H1 (cell line): ENCODE measurements around the gene SLC5A10. TPM values are rescaled to one million over a fixed set of nuclear protein-coding genes. Genes with fewer than 3 reads are reported as not detected.

ENCODE experiments used
- CTCF ChIA-PET: fragments of 300-600 bp; sonication (Branson Sonifier 250); formaldehyde crosslinking; loops from one replicate; lab custom pipeline; 2021; ENCODE audit not compliant: partially characterized antibody; lab: Charles Lee
- POLR2A ChIA-PET: fragments of 300-600 bp; sonication (Branson Sonifier 250); formaldehyde crosslinking; loops from one replicate; lab custom pipeline; 2021; ENCODE audit warnings: inconsistent platforms; ENCODE audit not compliant: partially characterized antibody; lab: Charles Lee
- DNase-seq, 2 experiments: peaks; one replicate each; pipeline versions ENCODE4 v3.0.0 to v3.0.0-alpha.2; 2010 to 2022; ENCODE audit warnings: low spot score in 2 of 2, low read depth in 1 of 2, mixed read lengths in 1 of 2
- FAIRE-seq: peaks from 2 replicates; lab custom pipeline; 2011; peaks lifted over from hg19 to GRCh38; lab: Jason Lieb, UNC
- H2AFZ ChIP-seq: 2 replicates; pipeline ENCODE4 v1.8.1; 2012; ENCODE audit warnings: low read length, inconsistent platforms
- H2AK5ac ChIP-seq: 2 replicates; pipeline ENCODE4 v1.6.1; 2013; ENCODE audit warnings: low read depth, low read length
- H2BK120ac ChIP-seq: replicated peaks from 2 replicates; pipeline ENCODE3; 2013; ENCODE audit warnings: low read depth, low read length, inconsistent platforms
- H2BK12ac ChIP-seq: 2 replicates; pipeline ENCODE4 v1.6.1; 2013; ENCODE audit warnings: low read depth, low read length
- H2BK15ac ChIP-seq: 2 replicates; pipeline ENCODE4 v1.6.1; 2013; ENCODE audit warnings: low read length
- H2BK20ac ChIP-seq: 2 replicates; pipeline ENCODE4 v1.6.1; 2013; ENCODE audit warnings: low read length
- H2BK5ac ChIP-seq: 2 replicates; pipeline ENCODE4 v1.6.1; 2013; ENCODE audit warnings: low read depth, low read length
- H3K14ac ChIP-seq: 2 replicates; pipeline ENCODE4 v1.6.1; 2013; ENCODE audit warnings: inconsistent platforms; ENCODE audit not compliant: insufficient read length
- H3K18ac ChIP-seq: 2 replicates; pipeline ENCODE4 v1.6.1; 2013; ENCODE audit warnings: low read length; ENCODE audit errors: extremely low read depth
- H3K23ac ChIP-seq: 2 replicates; pipeline ENCODE4 v1.6.1; 2013; ENCODE audit warnings: inconsistent platforms; ENCODE audit not compliant: insufficient read length
- H3K23me2 ChIP-seq: 2 replicates; pipeline ENCODE4 v1.6.1; 2013; ENCODE audit warnings: low read depth, low read length
- H3K27ac ChIP-seq: 2 replicates; pipeline ENCODE4 v1.6.1; 2011; ENCODE audit warnings: low read depth, low read length, inconsistent platforms
- H3K27me3 ChIP-seq, 4 experiments: replicated peaks in 1 of 4; 1 replicate in 1 of 4; 2 replicates in 3 of 4; pipeline versions ENCODE4 v1.6.1 to v1.8.1; 2011 to 2013; ENCODE audit warnings: low read length in 3 of 4, mild to moderate bottlenecking in 3 of 4, inconsistent platforms in 2 of 4, mixed read lengths in 2 of 4, moderate library complexity in 1 of 4; ENCODE audit not compliant: control insufficient read depth in 3 of 4, insufficient read depth in 3 of 4; ENCODE audit errors: extremely low read depth in 1 of 4
- H3K36me3 ChIP-seq, 4 experiments: 2 replicates each; pipeline versions ENCODE4 v1.6.1 to v1.8.1; 2011 to 2013; ENCODE audit warnings: mild to moderate bottlenecking in 4 of 4, low read length in 3 of 4, moderate library complexity in 2 of 4, control low read depth in 1 of 4, inconsistent platforms in 1 of 4; ENCODE audit not compliant: insufficient read depth in 4 of 4, control insufficient read depth in 2 of 4
- H3K4ac ChIP-seq: replicated peaks from 2 replicates; pipeline ENCODE3; 2013; ENCODE audit warnings: low read length, low read depth, mixed read lengths, inconsistent platforms; ENCODE audit not compliant: insufficient read length
- H3K4me1 ChIP-seq, 4 experiments: replicated peaks in 1 of 4; 1 replicate in 1 of 4; 2 replicates in 3 of 4; pipeline versions ENCODE4 v1.6.1 to v1.8.1; 2011 to 2013; ENCODE audit warnings: low read length in 3 of 4, inconsistent platforms in 2 of 4, mixed read lengths in 1 of 4; ENCODE audit not compliant: insufficient read depth in 4 of 4, control insufficient read depth in 3 of 4
- H3K4me2 ChIP-seq, 2 experiments: 2 replicates each; pipeline versions ENCODE4 v1.6.1 to v1.8.1; 2011 to 2013; ENCODE audit warnings: low read depth in 2 of 2, low read length in 2 of 2, control low read depth in 1 of 2, inconsistent platforms in 1 of 2, mild to moderate bottlenecking in 1 of 2; ENCODE audit not compliant: insufficient read depth in 1 of 2
- H3K4me3 ChIP-seq, 4 experiments: fragments of 200-600, 300-600 bp in 1 of 4; sonication (generic), shearing (Covaris generic), sonication (Bioruptor Twin) in 1 of 4; 2 replicates each; pipeline versions ENCODE4 v1.5.1 to v1.8.1; 2011 to 2016; ENCODE audit warnings: low read length in 4 of 4, low read depth in 3 of 4, control low read depth in 2 of 4, inconsistent platforms in 2 of 4, mild to moderate bottlenecking in 2 of 4, mixed read lengths in 1 of 4, moderate library complexity in 1 of 4; ENCODE audit not compliant: insufficient read depth in 2 of 4; ENCODE audit errors: extremely low read depth in 1 of 4
- H3K56ac ChIP-seq: replicated peaks from 2 replicates; pipeline ENCODE3; 2013; ENCODE audit warnings: low read depth, mild to moderate bottlenecking, mixed read lengths, low read length, inconsistent platforms; ENCODE audit not compliant: insufficient read length
- H3K79me1 ChIP-seq: 2 replicates; pipeline ENCODE4 v1.6.1; 2013; ENCODE audit warnings: low read depth, low read length, control low read depth
- H3K79me2 ChIP-seq, 2 experiments: 2 replicates each; pipeline versions ENCODE4 v1.6.1 to v1.8.1; 2012 to 2013; ENCODE audit warnings: low read length in 2 of 2, mild to moderate bottlenecking in 2 of 2, inconsistent platforms in 1 of 2; ENCODE audit not compliant: insufficient read depth in 2 of 2, control insufficient read depth in 1 of 2
- H3K9ac ChIP-seq, 4 experiments: replicated peaks in 1 of 4; 1 replicate in 1 of 4; 2 replicates in 3 of 4; pipeline versions ENCODE4 v1.6.1 to v1.8.1; 2011 to 2013; ENCODE audit warnings: low read depth in 3 of 4, low read length in 3 of 4, control low read depth in 2 of 4, mild to moderate bottlenecking in 2 of 4, moderate library complexity in 2 of 4, inconsistent platforms in 1 of 4; ENCODE audit errors: extremely low read depth in 1 of 4
- H3K9me3 ChIP-seq, 2 experiments: 2 replicates each; pipeline versions ENCODE4 v1.6.1 to v1.8.1; 2012 to 2013; ENCODE audit warnings: mild to moderate bottlenecking in 2 of 2, moderate library complexity in 2 of 2, control low read depth in 1 of 2, inconsistent platforms in 1 of 2, low read depth in 1 of 2, low read length in 1 of 2, mixed read lengths in 1 of 2; ENCODE audit not compliant: insufficient read depth in 2 of 2
- H4K20me1 ChIP-seq, 2 experiments: replicated peaks in 1 of 2; 2 replicates each; pipeline versions ENCODE3 to v1.8.1; 2011 to 2013; ENCODE audit warnings: inconsistent platforms in 2 of 2, low read length in 2 of 2, mild to moderate bottlenecking in 1 of 2; ENCODE audit not compliant: insufficient read depth in 2 of 2, control insufficient read depth in 1 of 2
- H4K5ac ChIP-seq: 2 replicates; pipeline ENCODE4 v1.6.1; 2013; ENCODE audit warnings: low read length, low read depth, mixed read lengths, inconsistent platforms; ENCODE audit not compliant: insufficient read length
- H4K8ac ChIP-seq: 2 replicates; pipeline ENCODE4 v1.8.0; 2013; ENCODE audit warnings: mild to moderate bottlenecking, moderate library complexity, low read length, inconsistent platforms; ENCODE audit not compliant: insufficient read depth; ENCODE audit errors: extremely low read depth
- H4K91ac ChIP-seq: replicated peaks from 2 replicates; pipeline ENCODE3; 2013; ENCODE audit warnings: low read length, mixed read lengths, inconsistent platforms; ENCODE audit not compliant: insufficient read length
- BACH1 ChIP-seq: IDR thresholded peaks from 2 replicates; pipeline ENCODE4 v1.6.1; 2012; ENCODE audit warnings: low read length, improper control_type of control experiment
- CHD2 ChIP-seq: IDR thresholded peaks from 2 replicates; pipeline ENCODE4 v1.6.1; 2012; ENCODE audit warnings: low read length, improper control_type of control experiment
- EZH2 ChIP-seq: fragments of 200-600 bp; sonication (generic); IDR thresholded peaks from 2 replicates; pipeline ENCODE4 v1.7.1; 2012; ENCODE audit warnings: low read depth, mild to moderate bottlenecking, moderate library complexity, low read length, inconsistent platforms; ENCODE audit not compliant: severe bottlenecking
- PHF8 ChIP-seq: fragments of 200-600 bp; sonication (generic); conservative IDR thresholded peaks from 2 replicates; pipeline ENCODE4 v1.7.1; 2012; ENCODE audit warnings: low read depth, mild to moderate bottlenecking, inconsistent platforms, low read length, moderate library complexity
- RXRA ChIP-seq: IDR thresholded peaks from 2 replicates; pipeline ENCODE4 v1.6.1; 2011; ENCODE audit warnings: low read depth, mild to moderate bottlenecking, low read length, moderate library complexity; ENCODE audit not compliant: insufficient read depth
- SP1 ChIP-seq: IDR thresholded peaks from 2 replicates; pipeline ENCODE4 v1.6.1; 2011; ENCODE audit warnings: low read depth, low read length
- SRF ChIP-seq: IDR thresholded peaks from 2 replicates; pipeline ENCODE4 v1.6.1; 2011; ENCODE audit warnings: mild to moderate bottlenecking, low read depth, low read length, moderate library complexity
- WGBS, 2 experiments: shearing (Covaris generic) in 1 of 2; methylation state at CpG; one replicate each; pipeline versions ENCODE4 v1.1.6 to v1.1.7; 2013 to 2015; ENCODE audit warnings: low lambda C conversion rate in 2 of 2, mixed read lengths in 2 of 2, inconsistent platforms in 1 of 2, low coverage in 1 of 2, missing lambda C conversion rate in 1 of 2; ENCODE audit not compliant: insufficient replicate concordance in 2 of 2, insufficient coverage in 1 of 2, insufficient read length in 1 of 2; ENCODE audit errors: extremely low coverage in 1 of 2, missing lambda C conversion rate in 1 of 2; 5-methylcytosine and 5-hydroxymethylcytosine counted together
- polyA plus RNA-seq, 7 experiments: library from polyadenylated mRNA; depleted of rRNA in 3 of 7; stranded (reverse) in 5 of 7; unstranded in 2 of 7; fragments of >200 nt in 5 of 7; fragments of 200-250 nt in 2 of 7; gene quantifications; 1 replicate in 5 of 7; 2 replicates in 1 of 7; 4 replicates in 1 of 7; pipeline versions ENCODE4 v1.2.1 to v1.2.3, GENCODE V29; 2011 to 2013; ENCODE audit warnings: missing spikeins in 2 of 7, mixed read lengths in 2 of 7
- total RNA-seq: library from RNA; stranded (reverse); fragmentation: NEBNext Ultra II Directional; extraction: Animal tissue kit (Norgen Biotek cat#: 25700); gene quantifications from 2 replicates; pipeline ENCODE4 v1.2.1, GENCODE V29; 2021

SLC5A10 gene
- total and polyA plus RNA-seq, 2 of the 8 experiments (the other 6 are each of a cell fraction or from before 2014, with no cell fraction given): 0.05 to 0.11 TPM

DNA sequence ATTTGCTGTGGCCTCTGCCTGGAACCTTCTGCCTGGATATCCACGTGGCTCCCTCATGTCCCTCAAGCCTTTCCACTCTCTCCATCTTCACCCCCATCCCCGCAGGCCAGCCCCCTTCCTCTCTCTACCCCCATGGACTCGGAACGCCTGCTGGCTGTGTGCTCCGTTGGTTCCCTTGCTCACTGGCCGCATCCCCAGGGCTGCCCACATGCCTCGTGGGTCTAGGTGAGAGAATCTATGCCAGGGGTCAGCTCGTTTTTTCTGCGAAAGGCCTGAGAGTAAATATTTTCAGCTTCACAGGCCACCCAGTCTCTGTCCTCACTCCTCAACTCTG is 12.0 kb downstream of the SLC5A10 start:
- POLR2A ChIA-PET: no interaction called here
- TF ChIP-seq CHD2 (no peak), SP1 (no peak), EZH2 (no peak), SRF (no peak), BACH1 (no peak), RXRA (no peak), PHF8 (no peak)

More for the DNA sequence above, 12.0 kb downstream of the SLC5A10 start:
- Histone ChIP-seq H2BK5ac (no peak overlapping the region; the same call in 1 of the 2 replicates), H2AK5ac (no peak overlapping the region), H3K23ac (no peak overlapping the region), H3K9me3 (no peaks in the 10 kb centered on the region), H3K79me1 (no peaks in the 10 kb centered on the region), H4K91ac (no peak overlapping the region), H2BK15ac (no peak overlapping the region), H3K36me3 (no peaks in the 10 kb centered on the region), H3K4me1 (peaks cover 0 to 25% (median 15%) of the 10 kb centered on the region in 4 experiments; a peak in 6 of 7 replicates), H3K4me3 (no peak overlapping the region), H3K27me3 (no peaks in the 10 kb centered on the region), H4K8ac (no peak overlapping the region), H4K5ac (no peak overlapping the region), H3K27ac (no peak overlapping the region), H2BK20ac (no peak overlapping the region), H2BK12ac (no peak overlapping the region), H3K18ac (no peak overlapping the region), H2AFZ (no peak overlapping the region), H3K9ac (no peak overlapping the region), H3K4ac (no peak overlapping the region), H3K4me2 (no peak overlapping the region), H3K79me2 (no peaks in the 10 kb centered on the region), H3K23me2 (no peaks in the 10 kb centered on the region), H3K14ac (no peak overlapping the region), H4K20me1 (peaks cover 0 to 2% of the 10 kb centered on the region in 2 experiments), H2BK120ac (no peak overlapping the region), H3K56ac (no peak overlapping the region)
- CTCF ChIA-PET: no interaction called here
- 81% methylated on average over 9 of the region's 9 CpGs; no CpG with 5 or more reads in 1 of the 2 experiments for WGBS, 2 experiments
- DNase-seq (no peak), FAIRE-seq (no peak)
